AG09309 (cell line): ENCODE results near the gene WDR5.

Experiments used
- DNase-seq: peaks from one replicate; pipeline ENCODE4 v3.0.0-alpha.2; 2010; ENCODE audit warnings: low read depth
- H3K4me3 ChIP-seq: 2 replicates; pipeline ENCODE4 v1.5.1; 2011; ENCODE audit warnings: mild to moderate bottlenecking, low read depth, low read length, moderate library complexity; ENCODE audit not compliant: control insufficient read depth
- TF ChIP-seq, protein P1 (sequence below): IDR thresholded peaks from 2 replicates; pipeline ENCODE4 v1.5.1; 2011; ENCODE audit warnings: mild to moderate bottlenecking, low read depth, low read length, inconsistent platforms; ENCODE audit not compliant: insufficient read depth, control insufficient read depth; ENCODE audit errors: missing control alignments

Gene WDR5

DNA sequence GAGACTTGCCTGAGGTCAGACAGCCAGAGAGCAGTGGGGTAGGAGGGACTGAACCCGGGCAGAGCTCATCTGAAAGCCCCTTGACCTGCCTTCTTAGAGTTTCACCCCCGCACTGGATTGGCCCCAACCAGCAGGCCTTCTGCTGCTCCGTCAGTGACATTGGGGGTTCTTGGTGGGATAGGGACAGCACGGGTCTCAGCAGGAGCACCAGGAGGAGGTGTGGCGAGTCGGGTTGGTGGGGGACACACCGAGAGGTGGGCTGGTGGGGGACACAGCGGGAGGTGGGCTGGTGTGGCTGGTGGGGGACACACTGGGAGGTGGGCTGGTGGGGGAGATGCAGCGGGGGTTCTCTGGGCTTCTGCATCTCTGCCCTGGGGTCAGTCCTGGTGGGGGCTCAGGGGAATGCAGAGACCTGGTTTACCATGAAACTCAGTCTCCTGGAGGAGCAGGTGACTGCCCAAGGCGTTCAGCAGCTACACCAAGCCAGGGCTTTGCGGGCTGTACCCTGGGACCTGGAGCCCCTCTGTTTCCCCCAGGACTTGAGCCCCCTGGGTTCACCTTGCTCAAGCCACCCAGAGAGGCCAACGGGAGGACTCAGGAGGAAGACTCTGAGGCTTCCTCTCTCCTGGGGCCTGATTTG, 56.5 kb downstream of the WDR5 start:
- DNase-seq, result no peak
- TF ChIP-seq, protein P1, sequence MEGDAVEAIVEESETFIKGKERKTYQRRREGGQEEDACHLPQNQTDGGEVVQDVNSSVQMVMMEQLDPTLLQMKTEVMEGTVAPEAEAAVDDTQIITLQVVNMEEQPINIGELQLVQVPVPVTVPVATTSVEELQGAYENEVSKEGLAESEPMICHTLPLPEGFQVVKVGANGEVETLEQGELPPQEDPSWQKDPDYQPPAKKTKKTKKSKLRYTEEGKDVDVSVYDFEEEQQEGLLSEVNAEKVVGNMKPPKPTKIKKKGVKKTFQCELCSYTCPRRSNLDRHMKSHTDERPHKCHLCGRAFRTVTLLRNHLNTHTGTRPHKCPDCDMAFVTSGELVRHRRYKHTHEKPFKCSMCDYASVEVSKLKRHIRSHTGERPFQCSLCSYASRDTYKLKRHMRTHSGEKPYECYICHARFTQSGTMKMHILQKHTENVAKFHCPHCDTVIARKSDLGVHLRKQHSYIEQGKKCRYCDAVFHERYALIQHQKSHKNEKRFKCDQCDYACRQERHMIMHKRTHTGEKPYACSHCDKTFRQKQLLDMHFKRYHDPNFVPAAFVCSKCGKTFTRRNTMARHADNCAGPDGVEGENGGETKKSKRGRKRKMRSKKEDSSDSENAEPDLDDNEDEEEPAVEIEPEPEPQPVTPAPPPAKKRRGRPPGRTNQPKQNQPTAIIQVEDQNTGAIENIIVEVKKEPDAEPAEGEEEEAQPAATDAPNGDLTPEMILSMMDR, result no peak
- no peak overlapping the region for H3K4me3 ChIP-seq

DNA sequence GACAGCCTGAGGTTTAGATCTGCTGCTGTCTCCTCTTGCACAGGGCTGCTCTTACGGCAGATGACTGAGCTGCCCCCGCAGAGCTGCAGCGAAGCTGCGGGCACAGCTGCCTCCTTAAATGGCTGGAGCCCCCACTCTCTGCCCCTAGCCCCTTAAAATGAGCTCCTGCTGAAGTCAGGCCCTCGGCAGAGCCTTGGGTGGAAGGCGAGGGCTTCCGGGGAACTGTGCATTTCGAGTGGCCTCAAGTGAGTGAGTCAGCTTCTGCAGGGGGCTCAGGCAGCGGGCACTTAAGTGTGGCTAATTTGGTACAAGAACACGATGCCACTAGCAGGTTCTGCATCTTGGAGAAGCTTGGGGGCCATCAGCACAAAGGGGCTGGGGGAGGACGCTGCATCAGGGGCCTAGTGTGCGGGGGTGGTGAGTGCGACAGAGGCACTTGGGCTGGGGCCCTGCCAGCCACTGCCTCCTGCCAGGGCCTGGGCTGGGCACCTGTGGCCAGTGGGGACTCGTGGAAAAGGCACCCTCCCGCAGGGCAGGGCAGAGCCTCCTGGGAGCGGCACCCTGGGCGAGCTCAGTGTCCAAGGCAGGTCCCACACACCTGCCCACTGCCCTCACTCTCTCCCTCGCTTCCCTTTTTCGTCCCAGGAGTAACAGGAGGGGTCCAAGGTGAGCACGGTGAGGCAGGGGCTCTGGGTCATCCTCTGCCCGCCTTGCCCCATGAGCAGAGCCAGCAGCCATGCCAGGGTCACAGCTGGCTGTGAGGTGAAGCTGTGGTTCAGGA, 57.3 kb downstream of the WDR5 start:
- TF ChIP-seq, protein P1, result no peak
- no peak overlapping the region for H3K4me3 ChIP-seq
- no peak for DNase-seq

DNA sequence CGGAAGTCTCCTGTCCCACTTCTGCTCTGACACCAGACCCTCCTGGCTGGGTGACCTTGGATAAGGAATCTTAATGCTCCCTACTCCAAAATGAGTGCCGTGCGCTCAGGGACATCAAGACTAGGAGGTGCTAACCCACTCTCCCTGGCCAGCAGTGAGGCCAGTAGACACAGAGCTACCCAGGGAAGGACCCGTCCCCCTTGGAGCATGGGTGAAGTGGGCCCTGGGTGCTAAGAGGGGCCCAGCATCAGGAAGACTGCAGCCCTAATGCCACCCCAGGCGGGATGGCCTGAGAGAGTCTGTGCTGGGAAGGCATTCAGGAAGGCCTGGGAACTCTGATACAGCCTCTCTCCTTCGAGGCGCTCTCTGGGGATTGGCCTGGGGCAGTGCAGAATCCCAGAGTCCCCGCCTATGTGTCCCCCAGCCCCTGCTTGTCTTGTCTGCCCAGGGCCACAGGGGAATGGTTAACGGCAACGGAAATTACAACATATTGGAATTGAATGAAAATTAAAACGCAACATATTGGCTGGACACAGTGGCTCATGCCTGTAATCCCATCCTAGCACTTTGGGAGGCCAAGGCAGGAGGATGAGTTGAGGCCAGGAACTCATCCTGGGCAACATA, 58.1 kb downstream of the WDR5 start:
- H3K4me3 ChIP-seq, result no peak overlapping the region
- TF ChIP-seq, protein P1, result no peak
- no peak for DNase-seq

- no peak for DNase-seq
- H3K4me3 ChIP-seq, result no peak overlapping the region
- TF ChIP-seq, protein P1, result no peak
Measured at GRCh38 chr9:134195558-134195957, 59.7 kb downstream of the WDR5 start.

DNA sequence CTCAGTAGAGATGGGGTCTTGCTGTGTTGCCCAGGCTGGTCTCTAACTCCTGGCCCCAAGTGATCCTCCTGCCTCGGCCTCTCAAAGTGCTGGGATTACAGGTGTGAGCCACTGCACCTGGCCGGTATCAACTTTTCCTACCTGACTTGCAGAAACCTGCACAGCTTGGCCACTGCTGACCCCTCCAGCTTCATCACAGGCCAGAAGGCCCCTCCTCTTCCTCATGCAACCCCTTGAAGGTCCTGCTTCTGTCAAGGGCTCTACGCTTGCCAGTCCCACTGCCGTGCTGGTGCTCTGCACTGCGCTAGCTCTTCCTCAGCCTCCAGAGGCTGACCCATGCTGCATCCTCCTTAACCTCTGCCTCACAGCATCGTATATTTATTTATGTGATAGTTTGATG, 61.0 kb downstream of the WDR5 start:
- no peak for DNase-seq
- TF ChIP-seq, protein P1, result no peak
- no peak overlapping the region for H3K4me3 ChIP-seq

- TF ChIP-seq, protein P1, result no peak
- no peak for DNase-seq
- H3K4me3 ChIP-seq, result no peak overlapping the region
Measured at GRCh38 chr9:134198791-134199190, 62.9 kb downstream of the WDR5 start.
